Neutrophil (primary cell): ENCODE data around the gene SAMD14.
A peak's percentile ranks its signal among the peaks of the same experiment; 100 is the strongest.

ENCODE experiments used
- H3K27ac ChIP-seq: fragments of 200-600 bp; sonication (generic); 2 replicates; pipeline ENCODE4 v1.5.1; 2016; ENCODE audit warnings: mild to moderate bottlenecking, moderate library complexity
- H3K27me3 ChIP-seq: fragments of 200-600 bp; sonication (generic); 2 replicates; pipeline ENCODE4 v1.6.0; 2016; ENCODE audit warnings: mild to moderate bottlenecking
- H3K36me3 ChIP-seq: fragments of 200-600 bp; sonication (generic); 2 replicates; pipeline ENCODE4 v1.5.1; 2017
- H3K4me1 ChIP-seq, 2 experiments: fragments of 200-600 bp in 1 of 2; sonication (generic) in 1 of 2; 1 replicate in 1 of 2; 2 replicates in 1 of 2; pipeline versions ENCODE4 v1.5.1 to v1.6.1; 2013 to 2016; ENCODE audit warnings: low read depth in 1 of 2, low read length in 1 of 2, mild to moderate bottlenecking in 1 of 2, moderate library complexity in 1 of 2; ENCODE audit not compliant: control insufficient read depth in 1 of 2, insufficient read depth in 1 of 2
- H3K4me3 ChIP-seq, 2 experiments: fragments of 200-600 bp in 1 of 2; sonication (generic) in 1 of 2; 1 replicate in 1 of 2; 2 replicates in 1 of 2; pipeline ENCODE4 v1.5.1; 2013 to 2016; ENCODE audit warnings: low read depth in 1 of 2, low read length in 1 of 2, mild to moderate bottlenecking in 1 of 2, moderate library complexity in 1 of 2
- H3K9me3 ChIP-seq: fragments of 200-600 bp; sonication (generic); 2 replicates; pipeline ENCODE4 v1.5.1; 2016
- TF ChIP-seq, protein P1 (sequence below): fragments of 200-600 bp; sonication (generic); IDR thresholded peaks from 2 replicates; pipeline ENCODE4 v1.5.1; 2016; ENCODE audit warnings: antibody characterized with exemption

Gene SAMD14

GRCh38 chr17:50171371-50172071 lies 41.6 kb upstream of the SAMD14 start:
- no peak overlapping the region for H3K4me3 ChIP-seq
- no peaks in the 10 kb centered on the region for H3K36me3 ChIP-seq
- H3K9me3 ChIP-seq: no peaks in the 10 kb centered on the region
- TF ChIP-seq, protein P1, sequence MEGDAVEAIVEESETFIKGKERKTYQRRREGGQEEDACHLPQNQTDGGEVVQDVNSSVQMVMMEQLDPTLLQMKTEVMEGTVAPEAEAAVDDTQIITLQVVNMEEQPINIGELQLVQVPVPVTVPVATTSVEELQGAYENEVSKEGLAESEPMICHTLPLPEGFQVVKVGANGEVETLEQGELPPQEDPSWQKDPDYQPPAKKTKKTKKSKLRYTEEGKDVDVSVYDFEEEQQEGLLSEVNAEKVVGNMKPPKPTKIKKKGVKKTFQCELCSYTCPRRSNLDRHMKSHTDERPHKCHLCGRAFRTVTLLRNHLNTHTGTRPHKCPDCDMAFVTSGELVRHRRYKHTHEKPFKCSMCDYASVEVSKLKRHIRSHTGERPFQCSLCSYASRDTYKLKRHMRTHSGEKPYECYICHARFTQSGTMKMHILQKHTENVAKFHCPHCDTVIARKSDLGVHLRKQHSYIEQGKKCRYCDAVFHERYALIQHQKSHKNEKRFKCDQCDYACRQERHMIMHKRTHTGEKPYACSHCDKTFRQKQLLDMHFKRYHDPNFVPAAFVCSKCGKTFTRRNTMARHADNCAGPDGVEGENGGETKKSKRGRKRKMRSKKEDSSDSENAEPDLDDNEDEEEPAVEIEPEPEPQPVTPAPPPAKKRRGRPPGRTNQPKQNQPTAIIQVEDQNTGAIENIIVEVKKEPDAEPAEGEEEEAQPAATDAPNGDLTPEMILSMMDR: no peak
- no peak overlapping the region for H3K27ac ChIP-seq
- H3K27me3 ChIP-seq: peaks cover 6% of the 10 kb centered on the region
- peaks cover 6 to 9% of the 10 kb centered on the region in 2 experiments for H3K4me1 ChIP-seq

- Histone ChIP-seq H3K9me3 (no peaks in the 10 kb centered on the region), H3K27me3 (peaks cover 6% of the 10 kb centered on the region), H3K4me3 (no peak overlapping the region), H3K27ac (no peak overlapping the region), H3K36me3 (no peaks in the 10 kb centered on the region), H3K4me1 (peaks cover 6 to 9% of the 10 kb centered on the region in 2 experiments)
- TF ChIP-seq, protein P1: no peak
Observed at GRCh38 chr17:50170662-50171370, 40.9 kb upstream of the SAMD14 start.

- H3K4me1 ChIP-seq: peaks cover 6 to 9% of the 10 kb centered on the region in 2 experiments
- no peak overlapping the region for H3K4me3 ChIP-seq
- no peak overlapping the region for H3K27ac ChIP-seq
- peaks cover 6% of the 10 kb centered on the region for H3K27me3 ChIP-seq
- no peaks in the 10 kb centered on the region for H3K9me3 ChIP-seq
- TF ChIP-seq, protein P1: no peak
- H3K36me3 ChIP-seq: no peaks in the 10 kb centered on the region
Observed at GRCh38 chr17:50169881-50170459, 40.0 kb upstream of the SAMD14 start.

GRCh38 chr17:50169121-50169764 lies 39.3 kb upstream of the SAMD14 start:
- Histone ChIP-seq H3K36me3 (no peaks in the 10 kb centered on the region), H3K27ac (no peak overlapping the region), H3K4me3 (peak overlapping the region in 1 of 2 experiments; percentile 16), H3K9me3 (no peaks in the 10 kb centered on the region), H3K27me3 (peaks cover 6% of the 10 kb centered on the region), H3K4me1 (peaks cover 6 to 9% of the 10 kb centered on the region in 2 experiments)
- TF ChIP-seq, protein P1: peak; percentile 67

- no peaks in the 10 kb centered on the region for H3K9me3 ChIP-seq
- no peak overlapping the region for H3K27ac ChIP-seq
- H3K36me3 ChIP-seq: no peaks in the 10 kb centered on the region
- peaks cover 6% of the 10 kb centered on the region for H3K27me3 ChIP-seq
- H3K4me3 ChIP-seq: no peak overlapping the region
- peaks cover 6 to 9% of the 10 kb centered on the region in 2 experiments for H3K4me1 ChIP-seq
- TF ChIP-seq, protein P1: no peak
Observed at GRCh38 chr17:50168319-50168718, 38.4 kb upstream of the SAMD14 start.
